Pancreas (tissue), 10 donors: ENCODE data around the gene TTC13. TPM values are rescaled to one million over a fixed set of nuclear protein-coding genes. Genes with fewer than 3 reads are reported as not detected.

Source experiments
- ATAC-seq, 4 donors: fragments of 200-7000 bp; cut with Tn5 transposase; one replicate each; pipeline versions ENCODE4 v1.8.0 to v1.9.1; 2020; ENCODE audit warnings: mild to moderate bottlenecking in 4 of 4, moderate library complexity in 4 of 4
- DNase-seq, 6 donors: peaks; one replicate each; pipeline ENCODE4 v3.0.0-alpha.2; 2020
- FAIRE-seq: peaks from 2 replicates; lab custom pipeline; 2012; peaks lifted over from hg19 to GRCh38; lab: Jason Lieb, UNC
- H3K27ac ChIP-seq, 4 donors: fragments of 200-600 bp; sonication (generic); 1 replicate in 3 of 4; 2 replicates in 1 of 4; pipeline versions ENCODE4 v1.5.0 to v1.8.0; 2020
- H3K27me3 ChIP-seq, 4 donors: fragments of 200-600 bp; one replicate each; pipeline ENCODE4 v1.8.0; 2021
- H3K36me3 ChIP-seq, 3 donors: fragments of 200-600 bp; sonication (generic) in 1 of 3; one replicate each; pipeline versions ENCODE4 v1.5.0 to v1.8.0; 2020 to 2021
- H3K4me1 ChIP-seq, 3 donors: fragments of 200-600 bp; one replicate each; pipeline ENCODE4 v1.8.0; 2021
- H3K4me3 ChIP-seq, 4 donors: fragments of 200-600 bp; sonication (generic) in 2 of 4; one replicate each; pipeline versions ENCODE4 v1.5.0 to v1.8.0; 2020 to 2021
- H3K9me3 ChIP-seq, 4 donors: fragments of 200-600 bp; one replicate each; pipeline ENCODE4 v1.8.0; 2021
- WGBS, 2 donors: extraction: QIAGEN DNeasy Blood & Tissue Kit; methylation state at CpG; one replicate each; pipeline ENCODE4 v1.1.7; 2013; 5-methylcytosine and 5-hydroxymethylcytosine counted together
- intact Hi-C, 3 donors: fragments of 100-400 bp; cut with DNase I; formaldehyde crosslinking; loops; one replicate each; pipeline versions ENCODE4 v1.11.1 to v1.14.2; 2022
- polyA plus RNA-seq, 2 donors: library from polyadenylated mRNA; stranded (reverse); fragments of 200-250 nt; gene quantifications; one replicate each; pipeline ENCODE4 v1.2.3, GENCODE V29; 2013
- total RNA-seq, 6 donors: library from RNA; stranded (reverse); fragmentation: NEBNext Ultra II Directional in 4 of 6; extraction: Animal tissue kit (Norgen Biotek cat#: 25700) in 4 of 6; gene quantifications; one replicate each; pipeline versions ENCODE4 v1.2.1 to v1.2.4, GENCODE V29; 2021 to 2023
- TF ChIP-seq, protein P1 (sequence below), 4 donors: fragments of 200-600 bp; sonication (generic) in 3 of 4; IDR thresholded peaks; one replicate each; pipeline versions ENCODE4 v1.5.0 to v1.8.0; 2021; ENCODE audit warnings: antibody characterized with exemption in 4 of 4
- donor health status: healthy with polysubstance abuse.
- donor health status: DM: no; HTN: no; CAD: no; lungs with moderate emphysema.
- donor health status: DM: no; HTN: no; CAD: no.
- donor health status: control.
- donor health status: control.
- donor health status: Bipolar disorder and iron deficiency.
- donor health status: DM: yes; HTN: yes; CAD: no.
- donor health status: DM: no; HTN: no; CAD: no.
- donor health status: DM: no; HTN: no; CAD: no.
- donor health status: DM: yes; HTN: yes; CAD: no.

Gene TTC13
- total and polyA plus RNA-seq, 8 donors = 5.3 to 17.0 (median 8.8) TPM

DNA sequence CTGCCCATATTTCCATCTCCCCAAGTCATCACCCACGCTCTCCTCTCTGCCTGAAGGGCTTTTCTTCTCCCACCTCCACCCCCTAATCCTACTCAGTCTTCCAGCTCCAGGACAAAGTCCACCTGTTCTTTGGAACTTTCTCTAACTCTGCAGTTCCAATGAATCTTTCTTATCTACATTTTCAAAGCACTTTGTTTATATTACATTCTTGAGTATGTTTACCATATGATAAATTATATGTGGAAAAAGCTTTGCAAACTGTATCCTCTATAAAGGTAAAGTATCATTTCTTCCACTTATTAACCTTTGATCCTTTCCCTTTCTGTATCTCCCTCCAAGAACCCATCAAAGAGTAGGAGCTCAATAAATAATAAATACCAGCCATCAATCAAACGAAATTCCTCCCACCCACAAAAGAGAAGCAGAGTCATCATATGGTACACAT lies 39.7 kb downstream of the TTC13 start:
- no peak for FAIRE-seq
- H3K36me3 ChIP-seq = no peaks in the 10 kb centered on the region
- intact Hi-C loops = no loop called here
- no peak overlapping the region for H3K27ac ChIP-seq
- H3K9me3 ChIP-seq = no peaks in the 10 kb centered on the region
- TF ChIP-seq, protein P1, sequence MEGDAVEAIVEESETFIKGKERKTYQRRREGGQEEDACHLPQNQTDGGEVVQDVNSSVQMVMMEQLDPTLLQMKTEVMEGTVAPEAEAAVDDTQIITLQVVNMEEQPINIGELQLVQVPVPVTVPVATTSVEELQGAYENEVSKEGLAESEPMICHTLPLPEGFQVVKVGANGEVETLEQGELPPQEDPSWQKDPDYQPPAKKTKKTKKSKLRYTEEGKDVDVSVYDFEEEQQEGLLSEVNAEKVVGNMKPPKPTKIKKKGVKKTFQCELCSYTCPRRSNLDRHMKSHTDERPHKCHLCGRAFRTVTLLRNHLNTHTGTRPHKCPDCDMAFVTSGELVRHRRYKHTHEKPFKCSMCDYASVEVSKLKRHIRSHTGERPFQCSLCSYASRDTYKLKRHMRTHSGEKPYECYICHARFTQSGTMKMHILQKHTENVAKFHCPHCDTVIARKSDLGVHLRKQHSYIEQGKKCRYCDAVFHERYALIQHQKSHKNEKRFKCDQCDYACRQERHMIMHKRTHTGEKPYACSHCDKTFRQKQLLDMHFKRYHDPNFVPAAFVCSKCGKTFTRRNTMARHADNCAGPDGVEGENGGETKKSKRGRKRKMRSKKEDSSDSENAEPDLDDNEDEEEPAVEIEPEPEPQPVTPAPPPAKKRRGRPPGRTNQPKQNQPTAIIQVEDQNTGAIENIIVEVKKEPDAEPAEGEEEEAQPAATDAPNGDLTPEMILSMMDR (IDR thresholded peaks at IDR 0.05) = no peak
- peak in 1 of 6 donors; percentile 15 for DNase-seq
- H3K4me1 ChIP-seq = peaks cover 9 to 14% (median 13%) of the 10 kb centered on the region in 3 donors
- ATAC-seq = peak in 3 of 4 donors; percentile 65 to 86 (median 66)
- 29 to 34% methylated on average over 2 of the region's 2 CpGs for WGBS, 2 donors
- H3K4me3 ChIP-seq = no peak overlapping the region
- no peaks in the 10 kb centered on the region for H3K27me3 ChIP-seq

DNA sequence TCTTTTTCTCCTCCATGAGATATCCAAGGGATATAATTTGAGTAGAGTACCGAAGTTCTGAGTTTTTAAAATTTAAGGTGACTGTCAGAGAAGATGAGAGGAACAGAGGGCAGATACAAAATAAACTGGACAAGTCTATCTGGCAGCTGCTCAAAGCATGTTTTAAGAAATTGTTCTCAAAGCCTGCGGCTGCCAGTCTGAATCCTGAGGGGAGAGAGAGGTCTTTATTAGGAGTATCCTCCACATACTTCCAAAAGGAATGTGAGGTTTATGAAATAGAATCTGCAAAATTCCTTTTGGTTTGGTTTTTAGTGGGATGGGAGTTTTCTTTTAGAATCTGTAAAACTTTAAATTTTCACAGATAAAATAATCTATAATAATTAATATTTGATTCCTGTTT lies 41.3 kb downstream of the TTC13 start:
- H3K36me3 ChIP-seq = no peaks in the 10 kb centered on the region
- no peaks in the 10 kb centered on the region for H3K9me3 ChIP-seq
- no peak overlapping the region for H3K4me3 ChIP-seq
- no peak for ATAC-seq
- TF ChIP-seq, protein P1 (IDR thresholded peaks at IDR 0.05) = no peak
- DNase-seq = no peak
- H3K27me3 ChIP-seq = no peaks in the 10 kb centered on the region
- 56 to 60% methylated on average over 2 of the region's 2 CpGs for WGBS, 2 donors
- no peak overlapping the region for H3K27ac ChIP-seq
- H3K4me1 ChIP-seq = peaks cover 9 to 14% (median 13%) of the 10 kb centered on the region in 3 donors
- intact Hi-C loops = no loop called here
- no peak for FAIRE-seq

DNA sequence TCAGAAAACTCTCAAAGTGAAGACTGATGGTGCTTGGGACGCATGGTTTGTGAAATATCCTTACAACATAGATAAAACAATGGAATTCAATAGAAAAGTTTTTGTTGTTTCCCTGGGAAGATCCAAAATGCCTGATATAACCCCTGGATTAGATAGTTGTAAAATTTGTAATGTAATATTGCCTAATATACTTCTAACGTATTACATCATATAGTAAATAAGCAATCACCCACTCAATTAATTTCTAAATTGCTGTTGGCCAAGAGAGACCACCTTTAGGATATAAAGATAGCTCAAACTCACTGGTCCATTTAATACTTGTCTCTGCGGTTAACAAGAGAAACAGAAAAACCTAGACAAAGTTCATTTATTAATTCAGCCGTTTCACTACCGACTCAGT lies 42.2 kb downstream of the TTC13 start:
- 81 to 84% methylated on average over 5 of the region's 5 CpGs for WGBS, 2 donors
- no peaks in the 10 kb centered on the region for H3K9me3 ChIP-seq
- H3K36me3 ChIP-seq = no peaks in the 10 kb centered on the region
- no peak for DNase-seq
- peaks cover 9 to 14% (median 13%) of the 10 kb centered on the region in 3 donors for H3K4me1 ChIP-seq
- no peak for ATAC-seq
- TF ChIP-seq, protein P1 (IDR thresholded peaks at IDR 0.05) = no peak
- no peak for FAIRE-seq
- intact Hi-C loops = no loop called here
- H3K4me3 ChIP-seq = no peak overlapping the region
- no peaks in the 10 kb centered on the region for H3K27me3 ChIP-seq
- H3K27ac ChIP-seq = no peak overlapping the region

DNA sequence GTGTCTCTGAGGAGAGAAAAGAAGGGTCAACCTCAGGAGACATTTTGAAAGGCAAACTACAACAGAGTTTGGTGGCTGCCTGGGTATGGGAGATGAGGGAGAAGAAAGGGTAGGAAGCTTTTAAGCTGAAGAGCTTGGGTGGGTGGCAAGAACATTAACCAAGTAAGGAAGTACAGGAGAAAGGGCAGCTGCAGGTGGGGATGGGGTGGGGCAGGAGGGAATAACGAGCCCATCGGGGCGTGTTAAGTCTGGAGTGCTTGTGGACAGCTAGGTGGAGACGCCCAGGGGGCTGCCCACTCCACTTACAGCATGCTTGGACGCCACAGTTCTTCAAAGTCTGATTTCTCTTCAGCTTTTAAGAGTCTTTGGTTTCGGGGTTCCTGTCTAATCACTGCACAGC lies 42.8 kb downstream of the TTC13 start:
- WGBS, 2 donors = 97% methylated on average over 6 of the region's 6 CpGs
- no peaks in the 10 kb centered on the region for H3K27me3 ChIP-seq
- no peak for ATAC-seq
- TF ChIP-seq, protein P1 (IDR thresholded peaks at IDR 0.05) = no peak
- no peak for FAIRE-seq
- peaks cover 0 to 4% (median 0%) of the 10 kb centered on the region in 3 donors for H3K36me3 ChIP-seq
- no peak overlapping the region for H3K27ac ChIP-seq
- no peaks in the 10 kb centered on the region for H3K9me3 ChIP-seq
- intact Hi-C loops = no loop called here
- peaks cover 9 to 14% (median 13%) of the 10 kb centered on the region in 3 donors for H3K4me1 ChIP-seq
- no peak overlapping the region for H3K4me3 ChIP-seq
- DNase-seq = no peak

DNA sequence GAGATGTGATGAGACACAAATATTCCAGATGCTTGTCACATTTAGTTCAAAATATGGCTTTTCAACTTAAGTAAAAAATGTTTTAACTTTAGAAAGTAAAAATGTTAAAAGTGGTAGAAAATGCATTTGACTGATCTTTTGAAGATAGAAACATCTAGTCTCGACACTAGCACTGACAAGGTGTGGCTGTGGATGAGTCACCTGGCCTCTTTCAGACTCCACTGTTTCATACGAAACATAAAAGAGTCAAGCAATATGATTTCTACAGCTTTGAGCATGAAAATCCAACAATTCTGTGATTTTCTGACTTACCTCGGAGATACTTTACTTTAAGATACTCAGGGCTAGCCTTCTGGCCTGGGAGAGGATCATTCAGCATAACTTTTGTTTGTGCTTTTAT lies 47.7 kb downstream of the TTC13 start:
- 93 to 95% methylated on average over 3 of the region's 3 CpGs for WGBS, 2 donors
- Histone ChIP-seq H3K27ac (no peak overlapping the region), H3K27me3 (no peaks in the 10 kb centered on the region), H3K4me3 (no peak overlapping the region), H3K9me3 (no peaks in the 10 kb centered on the region), H3K36me3 (peaks cover 0 to 18% (median 0%) of the 10 kb centered on the region in 3 donors), H3K4me1 (no peaks in the 10 kb centered on the region)
- intact Hi-C loops = no loop called here
- no peak for DNase-seq
- TF ChIP-seq, protein P1 (IDR thresholded peaks at IDR 0.05) = no peak
- FAIRE-seq = no peak
- no peak for ATAC-seq
